H9 (cell line): ENCODE measurements around the gene EDRF1. TPM values are rescaled to one million over a fixed set of nuclear protein-coding genes. Genes with fewer than 3 reads are reported as not detected.

Source experiments
- DNase-seq: peaks from one replicate; pipeline ENCODE4 v3.0.0-alpha.2; 2017
- H2AFZ ChIP-seq: one replicate; pipeline ENCODE4 v1.6.1; 2013; ENCODE audit warnings: mild to moderate bottlenecking, low read length, control low read depth, moderate library complexity
- H2AK5ac ChIP-seq: 2 replicates; pipeline ENCODE4 v1.6.1; 2013; ENCODE audit warnings: low read length, control low read depth, mixed read lengths; ENCODE audit not compliant: insufficient read length
- H2BK120ac ChIP-seq: one replicate; pipeline ENCODE4 v1.6.1; 2013; ENCODE audit warnings: low read depth, mild to moderate bottlenecking, low read length, control low read depth, inconsistent platforms; ENCODE audit not compliant: poor library complexity, severe bottlenecking
- H2BK12ac ChIP-seq: 2 replicates; pipeline ENCODE4 v1.6.1; 2013; ENCODE audit warnings: low read length, control low read depth, mixed read lengths, low read depth; ENCODE audit not compliant: insufficient read length
- H2BK15ac ChIP-seq: 2 replicates; pipeline ENCODE4 v1.6.1; 2013; ENCODE audit warnings: low read depth, low read length, control low read depth
- H2BK20ac ChIP-seq: one replicate; pipeline ENCODE4 v1.6.1; 2013; ENCODE audit warnings: low read depth, mild to moderate bottlenecking, low read length, control low read depth, inconsistent platforms; ENCODE audit not compliant: poor library complexity, severe bottlenecking
- H2BK5ac ChIP-seq: 2 replicates; pipeline ENCODE4 v1.6.1; 2013; ENCODE audit warnings: low read length, control low read depth, mixed read lengths; ENCODE audit not compliant: insufficient read length
- H3K14ac ChIP-seq: 2 replicates; pipeline ENCODE4 v1.6.1; 2013; ENCODE audit warnings: low read length, control low read depth; ENCODE audit not compliant: insufficient read depth
- H3K18ac ChIP-seq: 2 replicates; pipeline ENCODE4 v1.6.1; 2013; ENCODE audit warnings: low read depth, mild to moderate bottlenecking, mixed read lengths, low read length, control low read depth; ENCODE audit not compliant: insufficient read length
- H3K23ac ChIP-seq: 2 replicates; pipeline ENCODE4 v1.6.1; 2013; ENCODE audit warnings: low read length, control low read depth, mixed read lengths, low read depth; ENCODE audit not compliant: insufficient read length
- H3K23me2 ChIP-seq: 2 replicates; pipeline ENCODE4 v1.6.1; 2013; ENCODE audit warnings: low read depth, mild to moderate bottlenecking, mixed read lengths, low read length, control low read depth; ENCODE audit not compliant: insufficient read length, poor library complexity, severe bottlenecking
- H3K27ac ChIP-seq: 2 replicates; pipeline ENCODE4 v1.5.1; 2013; ENCODE audit warnings: low read length, control low read depth, mixed read lengths, low read depth; ENCODE audit not compliant: insufficient read length
- H3K27me3 ChIP-seq: 2 replicates; pipeline ENCODE4 v1.6.1; 2013; ENCODE audit warnings: low read length, control low read depth, inconsistent platforms; ENCODE audit not compliant: insufficient read depth
- H3K4ac ChIP-seq: 2 replicates; pipeline ENCODE4 v1.6.1; 2013; ENCODE audit warnings: low read depth, mild to moderate bottlenecking, control low read depth, inconsistent platforms, low read length, moderate library complexity
- H3K4me1 ChIP-seq: 2 replicates; pipeline ENCODE4 v1.6.1; 2013; ENCODE audit warnings: low read length, control low read depth, inconsistent platforms; ENCODE audit not compliant: insufficient read depth
- H3K4me2 ChIP-seq: 2 replicates; pipeline ENCODE4 v1.6.1; 2013; ENCODE audit warnings: low read length, control low read depth, mixed read lengths; ENCODE audit not compliant: insufficient read length, insufficient read depth
- H3K56ac ChIP-seq: 2 replicates; pipeline ENCODE4 v1.6.1; 2013; ENCODE audit warnings: low read depth, mild to moderate bottlenecking, mixed read lengths, low read length, control low read depth; ENCODE audit not compliant: insufficient read length
- H3K79me1 ChIP-seq: 2 replicates; pipeline ENCODE4 v1.6.1; 2013; ENCODE audit warnings: low read depth, mild to moderate bottlenecking, moderate library complexity, low read length, control low read depth, inconsistent platforms; ENCODE audit not compliant: insufficient read depth, poor library complexity, severe bottlenecking
- H3K79me2 ChIP-seq: 2 replicates; pipeline ENCODE4 v1.6.1; 2013; ENCODE audit warnings: low read length, control low read depth, inconsistent platforms; ENCODE audit not compliant: insufficient read depth
- H3K9ac ChIP-seq: 2 replicates; pipeline ENCODE4 v1.6.1; 2013; ENCODE audit warnings: low read length, control low read depth, mixed read lengths; ENCODE audit not compliant: insufficient read length; ENCODE audit errors: extremely low read depth
- H3K9me3 ChIP-seq: one replicate; pipeline ENCODE4 v1.6.1; 2013; ENCODE audit warnings: low read depth, low read length, inconsistent platforms; ENCODE audit not compliant: control insufficient read depth
- H3T11ph ChIP-seq: one replicate; pipeline ENCODE4 v1.6.1; 2013; ENCODE audit warnings: mild to moderate bottlenecking, low read length, control low read depth, inconsistent platforms
- H4K20me1 ChIP-seq: one replicate; pipeline ENCODE4 v1.6.1; 2013; ENCODE audit not compliant: control insufficient read depth, insufficient read length, insufficient read depth
- H4K5ac ChIP-seq: 2 replicates; pipeline ENCODE4 v1.6.1; 2013; ENCODE audit warnings: low read depth, mild to moderate bottlenecking, mixed read lengths, low read length, control low read depth; ENCODE audit not compliant: insufficient read length
- H4K8ac ChIP-seq: replicated peaks from 2 replicates; pipeline ENCODE4 v1.6.1; 2013; ENCODE audit warnings: low read length, control low read depth, mixed read lengths, low read depth; ENCODE audit not compliant: insufficient read length
- H4K91ac ChIP-seq: 2 replicates; pipeline ENCODE4 v1.6.1; 2013; ENCODE audit warnings: low read depth, mild to moderate bottlenecking, moderate library complexity, mixed read lengths, low read length, control low read depth; ENCODE audit not compliant: insufficient read length
- H3K27ac Mint-ChIP-seq, 3 experiments: 2 replicates in 2 of 3; 3 replicates in 1 of 3; pipeline ENCODE4 v1.8.0; 2020 to 2021; ENCODE audit warnings: mixed read lengths in 3 of 3, mild to moderate bottlenecking in 1 of 3, moderate library complexity in 1 of 3
- H3K27me3 Mint-ChIP-seq: 2 replicates; pipeline ENCODE4 v1.8.0; 2021; ENCODE audit warnings: low read depth, mild to moderate bottlenecking, moderate library complexity, mixed read lengths
- H3K36me3 Mint-ChIP-seq, 3 experiments: 2 replicates in 2 of 3; 3 replicates in 1 of 3; pipeline ENCODE4 v1.8.0; 2020 to 2021; ENCODE audit warnings: low read depth in 3 of 3, mixed read lengths in 3 of 3; ENCODE audit not compliant: insufficient read depth in 1 of 3
- H3K4me1 Mint-ChIP-seq, 2 experiments: 2 replicates each; pipeline ENCODE4 v1.8.0; 2020; ENCODE audit warnings: mixed read lengths in 2 of 2
- H3K4me3 Mint-ChIP-seq, 2 experiments: 2 replicates in 1 of 2; 3 replicates in 1 of 2; pipeline ENCODE4 v1.8.0; 2020 to 2021; ENCODE audit warnings: mild to moderate bottlenecking in 2 of 2, mixed read lengths in 2 of 2, moderate library complexity in 1 of 2
- H3K9me3 Mint-ChIP-seq, 2 experiments: 2 replicates in 1 of 2; 3 replicates in 1 of 2; pipeline ENCODE4 v1.8.0; 2020; ENCODE audit warnings: mild to moderate bottlenecking in 2 of 2, mixed read lengths in 2 of 2, moderate library complexity in 1 of 2
- CTCF ChIP-seq: fragments of 200-600 bp; sonication (generic); conservative IDR thresholded peaks from 3 replicates; pipeline ENCODE4 v1.8.0; 2021; ENCODE audit warnings: antibody characterized with exemption, mild to moderate bottlenecking
- WGBS: extraction: QIAGEN DNeasy Blood & Tissue Kit; methylation state at CpG from one replicate; pipeline ENCODE4 v1.1.7; 2013; ENCODE audit warnings: missing lambda C conversion rate, low lambda C conversion rate, mixed read lengths; ENCODE audit not compliant: insufficient read length; ENCODE audit errors: extremely low coverage; 5-methylcytosine and 5-hydroxymethylcytosine counted together
- total RNA-seq: library from RNA; stranded (reverse); gene quantifications from 2 replicates; pipeline ENCODE4 v1.2.1, GENCODE V29; 2021

Gene EDRF1
- total RNA-seq, 1 experiment from 2014 or later, result 51.0 TPM

DNA sequence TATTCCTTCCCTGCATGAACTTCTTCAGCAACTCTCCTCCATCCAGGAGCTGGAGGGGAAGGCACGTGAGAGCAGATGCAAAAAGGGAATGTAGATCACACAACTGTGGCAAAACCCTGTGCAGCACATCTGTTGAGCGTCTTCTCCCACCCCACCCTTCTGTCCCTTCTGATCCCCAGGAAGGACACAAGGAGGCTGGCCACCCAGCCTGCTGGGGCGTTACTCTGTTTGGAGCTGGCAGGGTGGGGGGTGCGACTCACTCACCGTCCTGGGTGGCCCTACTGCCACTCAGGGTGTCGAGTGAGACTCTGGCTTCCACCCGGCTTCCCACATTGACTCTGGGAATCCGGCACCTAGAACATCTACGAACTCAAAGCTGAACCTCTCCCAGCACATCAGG, 66.3 kb downstream of the EDRF1 start:
- Histone ChIP-seq H3K18ac (no peak overlapping the region), H3K14ac (no peak overlapping the region), H2BK15ac (no peak overlapping the region), H3T11ph (no peak overlapping the region), H4K91ac (no peak overlapping the region), H2BK5ac (no peak overlapping the region), H3K23me2 (no peaks in the 10 kb centered on the region), H3K4me2 (no peak overlapping the region), H3K4ac (no peak overlapping the region), H4K20me1 (no peaks in the 10 kb centered on the region), H4K5ac (no peak overlapping the region), H3K23ac (no peak overlapping the region), H3K56ac (no peak overlapping the region), H3K27me3 (no peaks in the 10 kb centered on the region), H3K79me1 (no peaks in the 10 kb centered on the region), H3K4me1 (no peaks in the 10 kb centered on the region), H3K79me2 (no peaks in the 10 kb centered on the region), H4K8ac (no peak overlapping the region), H2BK20ac (no peak overlapping the region), H2AFZ (no peak overlapping the region), H2BK12ac (no peak overlapping the region), H2BK120ac (no peak overlapping the region), H3K9ac (no peak overlapping the region), H3K9me3 (no peaks in the 10 kb centered on the region), H2AK5ac (no peak overlapping the region), H3K27ac (no peak overlapping the region)
- no CpG with 5 or more reads among the region's 9 CpGs for WGBS
- H3K27me3 Mint-ChIP-seq, result no peaks in the 10 kb centered on the region
- no peaks in the 10 kb centered on the region for H3K4me1 Mint-ChIP-seq
- H3K36me3 Mint-ChIP-seq, result no peaks in the 10 kb centered on the region; a peak in 3 of 7 replicates
- no peaks in the 10 kb centered on the region for H3K9me3 Mint-ChIP-seq
- H3K4me3 Mint-ChIP-seq, result no peak overlapping the region
- no peak for DNase-seq
- TF ChIP-seq CTCF, result no peak
- no peak overlapping the region for H3K27ac Mint-ChIP-seq
